Progenitor cell of endocrine pancreas (in vitro differentiated cells): ENCODE results near the gene CSPG5. TPM values are rescaled to one million over a fixed set of nuclear protein-coding genes. Genes with fewer than 3 reads are reported as not detected.

Source experiments
- DNase-seq: peaks from one replicate; pipeline ENCODE4 v3.0.0; 2021; ENCODE audit warnings: low spot score; ENCODE audit not compliant: unreplicated experiment
- H3K27ac Mint-ChIP-seq: 2 replicates; pipeline ENCODE4 v1.8.0; 2021; ENCODE audit warnings: mild to moderate bottlenecking, moderate library complexity, mixed read lengths
- H3K27me3 Mint-ChIP-seq: 2 replicates; pipeline ENCODE4 v1.8.0; 2021; ENCODE audit warnings: mixed read lengths
- H3K36me3 Mint-ChIP-seq: 2 replicates; pipeline ENCODE4 v1.8.0; 2022; ENCODE audit warnings: mixed read lengths; ENCODE audit not compliant: insufficient read depth
- H3K4me1 Mint-ChIP-seq: 2 replicates; pipeline ENCODE4 v1.8.0; 2021; ENCODE audit warnings: low read depth, mixed read lengths
- H3K4me3 Mint-ChIP-seq: 2 replicates; pipeline ENCODE4 v1.8.0; 2021; ENCODE audit warnings: low read depth, mild to moderate bottlenecking, moderate library complexity, mixed read lengths
- H3K9me3 Mint-ChIP-seq: 2 replicates; pipeline ENCODE4 v1.8.0; 2021; ENCODE audit warnings: low read depth, mixed read lengths
- CTCF ChIP-seq: fragments of 200-600 bp; sonication (generic); IDR thresholded peaks from one replicate; pipeline ENCODE4 v1.5.0; 2021; ENCODE audit warnings: antibody characterized with exemption, mild to moderate bottlenecking; ENCODE audit not compliant: unreplicated experiment
- total RNA-seq: library from RNA; stranded (reverse); gene quantifications from 2 replicates; pipeline ENCODE4 v1.2.1, GENCODE V29; 2021

Gene CSPG5
- total RNA-seq, 1 donor from 2014 or later: 2.5 TPM

GRCh38 chr3:47541583-47542108 lies 37.0 kb downstream of the CSPG5 start:
- no peak for DNase-seq
- H3K27ac Mint-ChIP-seq: no peak overlapping the region
- H3K4me1 Mint-ChIP-seq: peaks cover 1% of the 10 kb centered on the region
- no peaks in the 10 kb centered on the region for H3K9me3 Mint-ChIP-seq
- peaks cover 7% of the 10 kb centered on the region for H3K27me3 Mint-ChIP-seq
- no peaks in the 10 kb centered on the region for H3K36me3 Mint-ChIP-seq
- no peak for TF ChIP-seq CTCF
- H3K4me3 Mint-ChIP-seq: no peak overlapping the region

DNA sequence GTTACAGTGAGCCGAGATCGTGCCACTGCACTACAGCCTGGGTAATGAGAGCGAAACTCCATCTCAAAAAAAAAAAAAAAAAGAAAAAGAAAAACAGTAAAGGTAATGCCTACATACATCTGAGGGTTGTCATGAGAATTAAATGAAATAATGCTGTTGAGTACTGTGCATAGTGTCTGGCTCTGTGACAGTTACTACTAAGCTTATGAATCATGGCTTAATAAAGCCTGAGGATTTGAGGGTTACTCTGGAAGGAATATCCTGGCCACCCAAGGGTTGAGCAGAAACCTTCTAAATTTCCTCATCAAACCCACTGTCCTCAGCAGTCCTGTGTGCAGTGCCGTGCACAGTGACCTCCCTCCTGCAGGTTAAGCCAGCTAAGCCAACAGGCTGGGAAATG lies 38.4 kb downstream of the CSPG5 start:
- H3K27me3 Mint-ChIP-seq: peaks cover 7% of the 10 kb centered on the region
- TF ChIP-seq CTCF: no peak
- no peaks in the 10 kb centered on the region for H3K9me3 Mint-ChIP-seq
- H3K27ac Mint-ChIP-seq: no peak overlapping the region
- H3K4me3 Mint-ChIP-seq: no peak overlapping the region
- H3K4me1 Mint-ChIP-seq: peaks cover 1% of the 10 kb centered on the region
- no peak for DNase-seq
- H3K36me3 Mint-ChIP-seq: no peaks in the 10 kb centered on the region

DNA sequence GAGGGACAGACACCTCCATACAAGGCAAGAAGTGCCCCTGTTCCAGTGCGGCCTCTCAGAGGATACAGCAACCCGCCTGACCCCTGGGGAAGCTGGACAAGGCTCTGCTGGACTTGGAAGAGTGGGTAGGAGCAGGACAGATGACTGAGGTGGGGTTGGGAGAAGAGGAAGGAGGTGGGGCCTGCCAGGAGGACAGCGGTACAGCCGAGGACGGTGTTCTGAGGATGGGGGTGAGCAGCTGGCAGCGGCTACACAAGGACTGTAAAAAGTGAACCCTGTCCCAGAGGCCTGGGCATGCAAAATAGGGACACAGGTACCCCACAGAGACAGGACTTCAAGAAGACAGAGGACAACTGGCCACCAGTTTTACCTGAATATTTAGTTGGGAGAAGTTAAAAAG lies 41.7 kb downstream of the CSPG5 start:
- H3K27ac Mint-ChIP-seq: no peak overlapping the region
- peaks cover 7% of the 10 kb centered on the region for H3K27me3 Mint-ChIP-seq
- DNase-seq: no peak
- H3K9me3 Mint-ChIP-seq: peaks cover 5% of the 10 kb centered on the region
- no peaks in the 10 kb centered on the region for H3K36me3 Mint-ChIP-seq
- no peak overlapping the region for H3K4me3 Mint-ChIP-seq
- H3K4me1 Mint-ChIP-seq: peaks cover 3% of the 10 kb centered on the region
- TF ChIP-seq CTCF: no peak

DNA sequence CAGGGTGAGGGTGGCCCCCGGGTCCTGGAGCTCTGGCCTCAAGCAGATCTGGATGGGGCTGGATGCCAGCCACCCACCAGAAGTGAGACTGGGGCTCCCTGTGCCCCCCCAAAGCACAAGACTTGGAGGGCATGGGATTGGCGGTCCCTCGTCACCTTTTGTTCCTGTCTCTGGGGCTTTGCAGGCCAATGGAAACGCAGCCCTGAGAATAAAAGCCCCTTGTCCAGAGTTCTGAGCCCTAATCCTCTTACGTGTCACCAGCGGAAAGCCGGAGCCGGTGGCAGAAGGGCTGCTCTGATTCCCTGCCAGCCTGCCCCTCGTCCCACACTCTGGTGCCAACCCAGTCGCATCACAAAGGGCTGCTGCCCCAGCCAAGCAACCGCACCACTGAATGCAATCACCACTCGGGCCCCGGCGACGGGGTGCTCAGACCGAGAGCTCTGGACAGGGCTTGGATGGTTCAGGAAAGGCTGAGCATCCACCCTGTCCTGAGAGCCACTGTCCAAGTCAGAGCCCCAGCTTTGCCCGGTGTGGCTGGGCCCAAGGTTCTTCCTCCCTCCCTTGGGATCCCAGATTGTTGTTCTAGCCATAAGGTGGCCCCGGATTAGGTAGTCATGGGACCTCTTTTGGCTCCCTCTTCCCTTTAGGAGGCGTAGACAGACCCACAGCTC lies 42.3 kb downstream of the CSPG5 start:
- peaks cover 5% of the 10 kb centered on the region for H3K9me3 Mint-ChIP-seq
- DNase-seq: no peak

DNA sequence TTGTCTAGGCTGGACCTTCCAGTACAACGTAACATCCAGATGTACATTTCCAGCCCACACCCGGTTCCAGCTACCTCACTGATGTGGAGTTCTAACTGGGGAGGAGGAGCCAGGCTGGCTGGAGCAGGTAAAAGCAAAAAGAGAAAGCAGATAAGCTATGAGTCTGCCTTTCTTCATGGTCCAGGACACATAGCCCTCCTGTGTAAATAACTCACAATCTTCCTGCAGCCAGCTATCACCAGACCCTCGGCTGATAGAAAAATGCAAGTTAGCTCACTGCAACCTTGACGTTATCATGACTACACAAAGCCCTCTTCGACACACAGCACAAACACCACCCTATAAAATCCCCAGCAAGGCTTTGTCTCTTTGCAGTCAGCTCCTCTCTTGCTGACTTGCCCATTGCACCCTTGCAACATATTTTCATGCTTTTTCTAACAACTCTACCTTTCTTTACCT lies 44.6 kb downstream of the CSPG5 start:
- no peak for DNase-seq
- H3K4me1 Mint-ChIP-seq: peaks cover 2% of the 10 kb centered on the region
- H3K27me3 Mint-ChIP-seq: no peaks in the 10 kb centered on the region
- no peak for TF ChIP-seq CTCF
- H3K27ac Mint-ChIP-seq: no peak overlapping the region
- peaks cover 5% of the 10 kb centered on the region for H3K9me3 Mint-ChIP-seq
- no peaks in the 10 kb centered on the region for H3K36me3 Mint-ChIP-seq
- no peak overlapping the region for H3K4me3 Mint-ChIP-seq

More for the DNA sequence above, 42.3 kb downstream of the CSPG5 start:
- Mint-ChIP-seq H3K27me3 (peaks cover 2% of the 10 kb centered on the region), H3K4me3 (no peak overlapping the region), H3K27ac (no peak overlapping the region), H3K36me3 (no peaks in the 10 kb centered on the region), H3K4me1 (peaks cover 2% of the 10 kb centered on the region)
- no peak for TF ChIP-seq CTCF
